Glutamatergic neuron (in vitro differentiated cells): ENCODE data around the gene RNF150. TPM values are rescaled to one million over a fixed set of nuclear protein-coding genes. Genes with fewer than 3 reads are reported as not detected.
"Not testable (repeated sequence)": the region's sequence is repeated elsewhere in the genome, so short reads cannot be mapped to it uniquely, and the experiment has no call there.

ENCODE experiments used
- DNase-seq: peaks from one replicate; pipeline ENCODE4 v3.0.0; 2022
- H3K27ac Mint-ChIP-seq: one replicate; pipeline ENCODE4 v1.8.0; 2020; ENCODE audit warnings: mild to moderate bottlenecking, mixed read lengths, inconsistent platforms; ENCODE audit not compliant: unreplicated experiment
- H3K27me3 Mint-ChIP-seq: one replicate; pipeline ENCODE4 v1.8.0; 2020; ENCODE audit warnings: mild to moderate bottlenecking, moderate library complexity, mixed read lengths, inconsistent platforms; ENCODE audit not compliant: unreplicated experiment
- H3K36me3 Mint-ChIP-seq: one replicate; pipeline ENCODE4 v1.8.0; 2020; ENCODE audit warnings: mild to moderate bottlenecking, mixed read lengths, inconsistent platforms; ENCODE audit not compliant: unreplicated experiment
- H3K4me1 Mint-ChIP-seq: one replicate; pipeline ENCODE4 v1.8.0; 2020; ENCODE audit warnings: mild to moderate bottlenecking, low read depth, mixed read lengths, inconsistent platforms; ENCODE audit not compliant: unreplicated experiment
- H3K4me3 Mint-ChIP-seq: one replicate; pipeline ENCODE4 v1.8.0; 2020; ENCODE audit warnings: mild to moderate bottlenecking, mixed read lengths, inconsistent platforms; ENCODE audit not compliant: unreplicated experiment
- H3K9me3 Mint-ChIP-seq: one replicate; pipeline ENCODE4 v1.8.0; 2020; ENCODE audit warnings: mild to moderate bottlenecking, moderate library complexity, mixed read lengths, inconsistent platforms; ENCODE audit not compliant: unreplicated experiment
- total RNA-seq: library from RNA; stranded (reverse); fragmentation: NEBNext Ultra II Directional; extraction: Animal tissue kit (Norgen Biotek cat#: 25700); gene quantifications from one replicate; pipeline ENCODE4 v1.2.1, GENCODE V29; 2021; ENCODE audit not compliant: unreplicated experiment
- TF ChIP-seq, protein P1 (sequence below): fragments of 200-600 bp; sonication (generic); IDR thresholded peaks from one replicate; pipeline ENCODE4 v1.5.0; 2021; ENCODE audit not compliant: partially characterized antibody, unreplicated experiment

Gene RNF150
- total RNA-seq, 1 donor from 2014 or later = 23.3 TPM

GRCh38 chr4:140837736-140838135 is 295.5 kb downstream of the RNF150 start:
- no peak for DNase-seq
- Mint-ChIP-seq H3K36me3 (no peaks in the 10 kb centered on the region), H3K4me3 (no peak overlapping the region), H3K27ac (no peak overlapping the region), H3K27me3 (no peaks in the 10 kb centered on the region), H3K4me1 (no peaks in the 10 kb centered on the region), H3K9me3 (no peaks in the 10 kb centered on the region)
- TF ChIP-seq, protein P1, sequence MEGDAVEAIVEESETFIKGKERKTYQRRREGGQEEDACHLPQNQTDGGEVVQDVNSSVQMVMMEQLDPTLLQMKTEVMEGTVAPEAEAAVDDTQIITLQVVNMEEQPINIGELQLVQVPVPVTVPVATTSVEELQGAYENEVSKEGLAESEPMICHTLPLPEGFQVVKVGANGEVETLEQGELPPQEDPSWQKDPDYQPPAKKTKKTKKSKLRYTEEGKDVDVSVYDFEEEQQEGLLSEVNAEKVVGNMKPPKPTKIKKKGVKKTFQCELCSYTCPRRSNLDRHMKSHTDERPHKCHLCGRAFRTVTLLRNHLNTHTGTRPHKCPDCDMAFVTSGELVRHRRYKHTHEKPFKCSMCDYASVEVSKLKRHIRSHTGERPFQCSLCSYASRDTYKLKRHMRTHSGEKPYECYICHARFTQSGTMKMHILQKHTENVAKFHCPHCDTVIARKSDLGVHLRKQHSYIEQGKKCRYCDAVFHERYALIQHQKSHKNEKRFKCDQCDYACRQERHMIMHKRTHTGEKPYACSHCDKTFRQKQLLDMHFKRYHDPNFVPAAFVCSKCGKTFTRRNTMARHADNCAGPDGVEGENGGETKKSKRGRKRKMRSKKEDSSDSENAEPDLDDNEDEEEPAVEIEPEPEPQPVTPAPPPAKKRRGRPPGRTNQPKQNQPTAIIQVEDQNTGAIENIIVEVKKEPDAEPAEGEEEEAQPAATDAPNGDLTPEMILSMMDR = no peak

DNA sequence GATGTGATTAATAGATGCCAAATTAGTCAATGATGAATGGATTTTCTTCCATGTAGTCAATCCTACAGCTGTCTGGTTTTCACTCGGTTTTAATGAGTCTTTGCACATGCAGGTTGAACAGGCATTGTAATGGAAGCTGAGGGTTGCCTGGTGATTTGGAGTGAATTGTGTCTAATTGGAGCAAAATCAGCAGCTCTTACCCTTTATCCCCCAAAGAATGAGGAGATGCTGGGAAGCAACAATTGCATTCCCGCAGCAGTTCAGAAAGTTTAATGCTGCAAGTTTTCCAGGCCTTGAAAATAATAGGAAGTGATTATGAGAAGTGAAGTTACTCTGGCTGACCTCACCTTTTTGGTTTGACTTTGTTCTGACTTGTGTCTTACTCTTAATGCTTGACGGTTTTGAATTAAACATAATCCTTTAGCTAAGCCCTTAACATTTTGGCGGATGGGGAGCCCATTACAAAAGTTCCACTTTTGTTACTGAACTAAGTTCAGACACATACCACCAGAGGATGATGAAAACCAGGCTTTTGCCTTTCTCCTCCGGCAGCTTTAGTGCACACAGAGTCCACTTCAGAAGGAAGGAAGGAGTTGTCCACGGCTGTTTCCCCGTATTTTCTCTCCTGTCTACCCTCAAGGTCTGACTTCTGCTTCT is 298.3 kb downstream of the RNF150 start:
- no peak for DNase-seq
- no peaks in the 10 kb centered on the region for H3K36me3 Mint-ChIP-seq
- no peak overlapping the region for H3K27ac Mint-ChIP-seq
- no peak overlapping the region for H3K4me3 Mint-ChIP-seq
- H3K4me1 Mint-ChIP-seq = no peaks in the 10 kb centered on the region
- TF ChIP-seq, protein P1 = no peak
- H3K9me3 Mint-ChIP-seq = no peaks in the 10 kb centered on the region
- H3K27me3 Mint-ChIP-seq = no peaks in the 10 kb centered on the region

GRCh38 chr4:140833280-140833679 is 300.0 kb downstream of the RNF150 start:
- no peak overlapping the region for H3K4me3 Mint-ChIP-seq
- H3K4me1 Mint-ChIP-seq = no peaks in the 10 kb centered on the region
- H3K9me3 Mint-ChIP-seq = no peaks in the 10 kb centered on the region
- H3K36me3 Mint-ChIP-seq = no peaks in the 10 kb centered on the region
- TF ChIP-seq, protein P1 = no peak
- no peak overlapping the region for H3K27ac Mint-ChIP-seq
- no peaks in the 10 kb centered on the region for H3K27me3 Mint-ChIP-seq
- no peak for DNase-seq

DNA sequence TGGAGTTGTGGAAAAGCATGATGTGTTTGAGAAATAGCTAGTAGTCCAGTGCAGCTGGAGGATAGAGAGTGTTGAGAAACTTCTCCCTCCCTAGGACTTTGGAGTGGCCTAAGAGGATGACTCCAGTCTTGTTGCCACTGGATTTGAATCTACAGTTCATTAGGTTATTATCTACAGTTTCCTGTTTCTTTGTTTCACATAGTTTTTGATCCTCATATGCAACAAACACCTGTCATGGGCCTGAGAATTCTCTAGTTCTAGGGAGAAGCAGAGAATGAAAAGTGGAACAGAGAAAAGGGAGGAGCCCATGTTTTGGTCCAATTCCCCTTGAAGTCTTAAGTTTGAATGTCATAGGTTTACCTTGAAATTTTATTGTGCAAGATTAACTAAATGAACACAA is 303.4 kb downstream of the RNF150 start:
- DNase-seq = no peak
- TF ChIP-seq, protein P1 = no peak
- Mint-ChIP-seq H3K27me3 (no peaks in the 10 kb centered on the region), H3K36me3 (no peaks in the 10 kb centered on the region), H3K9me3 (no peaks in the 10 kb centered on the region), H3K4me1 (no peaks in the 10 kb centered on the region), H3K27ac (no peak overlapping the region), H3K4me3 (no peak overlapping the region)

DNA sequence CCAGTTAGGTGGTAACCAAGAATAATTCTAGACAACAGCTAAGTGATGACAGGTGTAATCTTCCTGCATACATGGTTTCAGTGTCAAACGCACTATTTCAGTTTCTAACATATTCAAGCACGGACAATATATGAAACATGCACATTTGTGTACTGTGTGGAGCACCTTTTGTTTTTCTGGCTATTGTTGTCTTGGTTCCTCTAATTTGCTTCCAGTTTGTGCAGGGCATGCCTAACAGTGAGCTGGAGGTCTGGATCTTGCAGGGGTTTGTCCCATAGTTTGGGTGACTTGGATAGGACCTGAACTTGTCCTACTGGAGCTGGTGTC is 306.6 kb downstream of the RNF150 start:
- no peaks in the 10 kb centered on the region for H3K4me1 Mint-ChIP-seq
- TF ChIP-seq, protein P1 = no peak
- DNase-seq = no peak
- H3K36me3 Mint-ChIP-seq = no peaks in the 10 kb centered on the region
- no peaks in the 10 kb centered on the region for H3K27me3 Mint-ChIP-seq
- no peak overlapping the region for H3K4me3 Mint-ChIP-seq
- no peak overlapping the region for H3K27ac Mint-ChIP-seq
- peaks cover 2% of the 10 kb centered on the region for H3K9me3 Mint-ChIP-seq

DNA sequence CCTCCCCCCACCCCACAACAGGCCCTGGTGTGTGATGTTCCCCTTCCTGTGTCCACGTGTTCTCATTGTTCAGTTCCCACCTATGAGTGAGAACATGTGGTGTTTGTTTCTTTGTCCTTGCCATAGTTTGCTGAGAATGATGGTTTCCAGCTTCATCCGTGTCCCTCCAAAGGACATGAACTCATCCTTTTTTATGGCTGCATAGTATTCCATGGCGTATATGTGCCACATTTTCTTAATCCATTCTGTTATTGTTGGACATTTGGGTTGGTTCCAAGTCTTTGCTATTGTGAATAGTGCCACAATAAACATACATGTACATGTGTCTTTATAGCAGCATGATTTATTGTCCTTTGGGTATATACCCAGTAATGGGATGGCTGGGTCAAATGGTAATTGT is 312.7 kb downstream of the RNF150 start:
- not testable (repeated sequence) for DNase-seq, H3K27me3 Mint-ChIP-seq, H3K9me3 Mint-ChIP-seq, H3K4me3 Mint-ChIP-seq, H3K4me1 Mint-ChIP-seq, H3K27ac Mint-ChIP-seq, H3K36me3 Mint-ChIP-seq
